HG02798 (cell line): ENCODE measurements around the gene INPP5A.
"Not testable (repeated sequence)": the region's sequence is repeated elsewhere in the genome, so short reads cannot be mapped to it uniquely, and the experiment has no call there.

ENCODE experiments used
- ATAC-seq: cut with Tn5 transposase; IDR thresholded peaks from one replicate; pipeline ENCODE4 v1.9.1; 2021; ENCODE audit warnings: mild to moderate bottlenecking; ENCODE audit not compliant: unreplicated experiment, poor library complexity

Gene INPP5A

DNA sequence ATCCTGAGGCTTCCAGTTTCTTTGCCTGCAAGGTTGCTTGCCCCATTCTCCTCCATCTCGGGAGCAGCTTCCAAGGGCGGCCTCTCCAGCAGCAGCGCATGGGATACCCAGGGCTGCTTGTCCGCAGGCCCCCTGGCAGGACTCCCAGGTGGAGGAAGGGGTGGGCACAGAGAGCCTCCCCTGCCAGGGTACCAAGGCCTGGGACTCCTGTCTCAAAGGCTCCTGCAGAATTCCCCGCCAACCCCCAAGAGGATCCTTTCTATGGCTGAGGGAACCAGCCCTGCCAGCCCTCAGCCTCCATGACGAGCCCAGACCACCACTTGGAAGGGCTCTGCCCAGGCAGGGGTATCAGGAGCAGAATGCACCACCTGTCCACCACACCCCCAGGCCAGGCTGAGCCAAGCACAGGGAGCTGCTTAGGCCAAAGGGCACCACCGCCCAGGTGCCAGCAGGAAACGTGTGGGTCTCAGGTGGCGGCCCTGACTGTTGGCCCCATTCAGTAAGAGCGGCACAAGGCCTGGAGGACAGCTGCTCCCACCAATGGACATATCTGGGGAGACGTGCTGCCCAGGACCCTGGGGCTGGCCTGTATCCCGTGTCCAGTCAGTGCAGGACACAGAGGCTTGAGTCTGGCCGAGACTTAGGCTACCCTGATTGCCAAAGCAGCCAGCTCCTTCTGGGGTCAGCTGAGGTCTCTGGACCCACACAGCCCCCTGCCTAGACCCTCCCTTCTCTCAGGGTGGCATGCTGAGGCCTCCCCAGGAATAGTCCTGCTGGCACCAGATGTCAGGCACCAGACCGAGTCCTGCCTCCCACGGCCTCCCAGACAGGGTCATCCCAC is 33.8 kb upstream of the INPP5A start:
- ATAC-seq: no peak

GRCh38 chr10:132504501-132505272 is 32.9 kb upstream of the INPP5A start:
- no peak for ATAC-seq

DNA sequence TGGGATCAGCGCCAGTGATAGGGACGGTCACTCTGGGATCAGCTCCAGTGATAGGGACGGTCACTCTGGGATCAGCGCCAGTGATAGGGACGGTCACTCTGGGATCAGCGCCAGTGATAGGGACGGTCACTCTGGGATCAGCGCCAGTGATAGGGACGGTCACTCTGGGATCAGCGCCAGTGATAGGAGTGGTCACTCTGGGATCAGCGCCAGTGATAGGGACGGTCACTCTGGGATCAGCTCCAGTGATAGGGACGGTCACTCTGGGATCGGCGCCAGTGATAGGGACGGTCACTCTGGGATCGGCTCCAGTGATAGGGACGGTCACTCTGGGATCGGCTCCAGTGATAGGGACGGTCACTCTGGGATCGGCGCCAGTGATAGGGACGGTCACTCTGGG is 32.0 kb upstream of the INPP5A start:
- ATAC-seq: not testable (repeated sequence)

GRCh38 chr10:132506711-132507408 is 30.7 kb upstream of the INPP5A start:
- no peak for ATAC-seq

DNA sequence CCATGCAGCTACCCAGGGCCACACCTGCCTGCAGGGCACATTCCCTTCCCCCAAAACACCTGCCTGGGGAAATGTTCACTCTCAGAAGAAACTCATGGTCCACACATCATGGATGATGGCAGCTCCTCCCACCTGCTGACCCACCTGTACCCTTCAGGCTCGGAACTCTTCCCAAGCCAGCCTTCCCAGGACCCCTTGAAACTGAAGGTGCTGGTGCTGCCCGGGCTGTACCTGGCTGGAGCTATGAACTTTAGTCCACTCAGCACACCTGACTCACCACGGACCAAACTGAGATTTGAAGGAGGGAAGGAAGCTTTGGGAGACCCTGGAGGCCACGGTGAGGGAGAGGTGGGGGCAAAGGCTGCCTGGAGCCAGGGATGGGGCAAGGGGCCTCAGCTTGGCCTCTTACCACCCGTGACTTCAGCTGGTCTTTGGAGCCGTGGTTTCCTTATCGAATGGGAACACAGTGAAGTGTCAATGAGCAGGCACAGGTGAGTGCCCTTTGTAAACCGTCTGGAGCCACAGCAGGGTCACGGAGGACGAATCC is 30.1 kb upstream of the INPP5A start:
- no peak for ATAC-seq

- ATAC-seq: no peak
Measured at GRCh38 chr10:132507956-132508490, 29.6 kb upstream of the INPP5A start.

DNA sequence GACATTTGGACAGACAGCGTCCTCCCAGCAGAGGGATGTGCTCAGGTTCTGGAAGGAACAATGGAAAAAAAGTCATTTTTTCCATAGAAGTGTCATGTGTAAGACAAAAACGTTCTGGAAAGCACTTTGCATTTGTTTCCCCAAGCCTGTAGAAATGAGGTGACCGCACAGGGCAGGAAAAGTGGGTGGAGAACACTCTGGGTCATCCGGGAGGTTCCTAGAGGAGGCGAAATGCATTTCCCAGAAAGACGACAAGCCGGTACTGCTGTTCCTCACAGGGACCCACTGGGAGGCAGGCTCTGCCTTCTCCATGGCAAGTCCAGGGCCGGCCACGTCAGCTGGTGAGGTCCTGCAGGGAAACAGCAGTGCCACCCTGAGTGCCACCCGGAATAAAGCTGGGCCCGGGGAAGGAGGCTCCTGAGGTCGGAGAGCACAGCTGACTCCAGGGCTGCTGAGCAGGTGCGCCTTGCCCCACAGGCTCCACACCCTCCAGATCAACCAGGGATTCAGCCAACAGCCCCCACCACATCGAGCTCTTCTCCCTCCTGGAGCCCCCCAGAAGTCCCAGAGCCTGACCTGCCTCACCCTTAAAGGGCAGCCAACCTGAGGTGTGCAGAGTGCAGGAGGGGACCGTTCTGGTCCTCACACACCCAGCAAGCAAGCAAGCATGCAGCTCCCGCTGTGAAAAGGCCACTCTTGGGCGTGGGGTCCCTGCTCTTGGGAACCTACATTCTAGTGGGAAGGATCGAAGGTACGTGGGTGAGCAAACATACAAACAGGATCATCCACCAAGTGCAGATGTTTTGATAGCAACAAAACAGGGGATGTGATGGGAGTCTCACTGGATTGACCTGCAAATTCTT is 28.8 kb upstream of the INPP5A start:
- ATAC-seq: no peak

- no peak for ATAC-seq
Measured at GRCh38 chr10:132509506-132510173, 27.9 kb upstream of the INPP5A start.

GRCh38 chr10:132510174-132510611 is 27.4 kb upstream of the INPP5A start:
- no peak for ATAC-seq

DNA sequence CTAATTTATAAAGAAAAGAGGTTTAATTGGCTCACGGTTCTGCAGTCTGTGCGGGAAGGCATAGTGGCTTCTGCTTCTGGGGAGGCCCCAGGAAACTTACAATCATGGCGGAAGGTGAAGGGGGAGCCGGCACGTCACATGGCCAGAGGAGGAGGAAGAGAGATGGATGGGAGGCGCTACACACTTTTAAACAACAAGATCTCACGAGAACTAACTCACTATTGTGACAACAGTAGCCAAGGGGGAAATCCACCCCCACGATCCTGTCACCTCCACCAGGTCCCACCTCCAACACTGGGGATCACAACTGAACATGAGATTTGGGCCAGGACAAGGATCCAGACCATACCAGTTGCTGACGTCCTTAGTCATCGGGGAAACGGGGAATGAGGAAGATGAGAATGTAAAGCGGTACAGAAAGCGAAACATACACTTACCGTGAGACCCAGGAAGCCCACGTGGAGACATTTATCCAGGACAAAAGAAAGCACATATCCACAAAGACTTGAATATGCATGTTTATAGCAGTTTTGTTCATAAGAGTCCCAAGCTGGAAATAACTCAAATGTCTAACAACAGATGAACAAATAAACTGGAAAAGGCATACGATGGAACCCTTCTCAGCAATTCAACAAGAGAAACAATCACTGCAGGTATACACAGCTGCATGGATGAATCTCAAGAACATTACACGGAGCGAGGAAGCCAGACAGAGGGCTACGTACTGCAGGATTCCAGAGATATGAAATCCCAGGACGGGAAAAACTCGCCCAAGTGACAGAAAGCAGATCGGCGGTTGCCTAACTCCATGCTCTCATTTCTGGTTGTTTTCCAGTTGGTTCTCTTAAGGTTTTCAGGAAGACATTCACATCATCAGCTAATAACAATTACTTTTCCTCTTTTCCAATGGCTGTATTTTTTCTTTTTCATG is 26.2 kb upstream of the INPP5A start:
- no peak for ATAC-seq

DNA sequence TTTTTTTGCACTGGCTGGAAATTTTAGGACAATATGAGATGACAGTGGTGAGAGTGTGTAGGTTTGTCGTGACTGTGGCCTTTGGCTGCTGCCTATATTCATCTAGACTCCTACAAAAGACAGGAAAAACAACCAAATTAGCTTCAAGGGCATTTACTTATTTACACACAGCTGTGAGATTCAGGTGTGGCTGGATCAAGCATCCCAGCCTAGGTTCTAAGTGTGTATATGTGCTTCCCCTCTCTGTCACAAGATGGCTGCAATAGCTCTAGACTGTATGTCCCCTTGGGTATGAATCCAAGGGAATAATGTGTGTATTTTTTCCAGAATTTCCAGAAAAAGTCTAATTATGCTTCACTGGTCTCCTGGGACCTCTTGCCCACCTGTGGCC is 25.5 kb upstream of the INPP5A start:
- no peak for ATAC-seq

DNA sequence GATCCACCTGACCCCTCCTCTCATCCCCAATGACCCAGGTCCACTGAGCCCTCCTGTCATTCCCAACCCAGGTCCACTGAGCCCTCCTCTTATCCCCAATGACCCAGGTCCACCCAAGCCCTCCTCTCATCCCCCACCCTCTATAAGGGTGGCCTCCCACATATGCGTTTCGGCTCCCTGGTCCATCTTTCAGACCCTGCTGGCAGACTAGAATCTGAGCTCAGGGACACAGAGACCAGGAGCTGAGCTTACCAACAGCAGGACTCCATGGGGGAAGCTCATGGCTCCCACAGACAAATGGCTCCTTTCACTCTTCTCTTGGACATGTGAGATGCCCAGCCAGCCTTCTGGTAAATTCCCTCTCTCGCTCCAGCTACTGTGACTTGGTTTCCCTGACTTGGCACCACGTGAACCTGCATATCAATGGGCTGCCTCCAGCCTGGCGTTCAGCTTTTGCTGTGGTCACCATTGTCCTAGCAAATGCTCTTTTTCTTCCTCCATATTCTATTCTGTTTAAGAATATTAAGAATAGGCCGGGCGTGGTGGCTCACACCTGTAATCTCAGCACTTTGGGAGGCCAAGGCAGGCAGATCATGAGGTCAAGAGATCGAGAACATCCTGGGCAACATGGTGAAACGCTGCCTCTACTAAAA is 24.8 kb upstream of the INPP5A start:
- ATAC-seq: no peak

DNA sequence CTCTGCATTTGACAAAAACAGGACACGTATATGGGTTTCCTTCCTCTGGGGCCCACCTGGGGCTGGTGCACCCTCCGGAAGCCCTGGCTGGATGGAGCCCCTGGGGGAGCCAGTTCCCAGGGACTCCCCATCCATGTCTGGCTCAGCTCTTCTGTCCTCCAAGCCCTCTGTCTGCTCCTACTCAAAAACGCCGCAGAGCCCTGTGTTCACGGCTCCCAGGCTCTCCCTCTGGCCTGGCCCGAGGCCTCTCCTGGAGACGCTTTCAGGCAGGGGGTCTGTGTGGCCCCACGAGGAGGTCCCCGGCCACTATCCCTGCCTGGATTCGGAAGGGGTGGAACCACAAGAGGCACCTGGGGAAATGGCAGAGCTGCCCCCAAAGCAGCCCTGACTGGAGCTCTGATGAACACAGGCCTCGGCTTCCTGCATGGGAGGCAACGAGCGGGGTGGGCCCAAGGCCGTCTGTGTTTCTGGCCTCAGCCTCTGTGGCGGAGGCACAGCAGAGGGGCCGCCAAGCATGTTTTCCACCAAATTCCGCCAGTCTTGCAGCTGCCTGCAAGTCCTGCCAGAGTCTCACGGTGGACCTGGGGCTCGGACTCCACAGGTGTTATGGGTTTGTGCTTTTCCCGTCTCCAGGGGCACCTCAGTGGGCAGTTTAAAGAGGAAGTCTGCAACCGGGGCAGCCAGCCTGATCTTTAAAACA is 22.6 kb upstream of the INPP5A start:
- ATAC-seq: no peak

DNA sequence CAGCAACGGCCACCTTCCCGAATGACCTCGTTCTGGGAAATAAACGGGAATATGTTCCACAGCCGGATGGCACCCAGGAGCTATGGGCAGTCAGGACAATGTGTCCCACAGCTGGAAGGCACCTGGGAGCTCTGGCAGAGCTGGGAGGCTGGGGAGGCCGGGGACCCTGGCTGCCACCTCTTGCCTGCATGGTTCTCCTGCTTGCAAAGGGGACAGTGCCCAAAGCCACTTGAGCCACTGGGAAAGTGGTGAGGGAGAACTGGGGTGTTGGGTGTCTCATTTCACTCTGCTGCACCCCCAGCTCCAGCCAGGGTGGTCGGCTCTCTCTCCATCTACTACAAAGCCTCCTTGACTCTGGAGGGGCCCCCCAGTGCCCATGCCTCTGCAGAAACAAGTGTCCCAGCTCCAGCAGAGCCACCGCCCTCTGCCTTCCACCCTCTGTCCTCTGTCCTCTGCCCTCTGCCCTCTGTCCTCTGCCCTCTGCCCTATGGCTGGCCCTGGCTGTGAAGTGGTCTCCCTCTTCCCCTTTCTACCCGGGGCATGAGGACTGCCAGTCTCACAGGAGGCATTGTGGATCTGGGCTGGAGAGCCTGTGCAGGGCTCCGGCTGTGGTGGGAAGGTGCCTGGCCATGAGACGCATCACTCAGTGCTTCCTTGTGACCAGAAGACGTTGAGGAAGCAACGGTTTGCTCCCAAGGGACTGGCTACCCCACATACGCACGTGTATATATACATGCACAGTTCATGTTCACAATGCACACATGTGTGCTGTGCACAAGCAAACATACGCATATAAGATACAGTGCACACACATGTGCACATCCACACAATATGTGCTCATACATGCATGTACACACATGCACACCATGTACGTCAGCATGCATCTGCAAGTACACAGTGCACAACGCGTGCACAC is 21.5 kb upstream of the INPP5A start:
- no peak for ATAC-seq

GRCh38 chr10:132516771-132517725 is 20.5 kb upstream of the INPP5A start:
- no peak for ATAC-seq
